OCI-LY1 (cell line): ENCODE data around the gene AKT3.

Experiments used
- H2AFZ ChIP-seq: fragments of 200-600 bp; sonication (generic), shearing (Covaris generic); 2 replicates; pipeline ENCODE4 v1.6.0; 2014; ENCODE audit warnings: antibody characterized with exemption, mild to moderate bottlenecking, low read length
- H3F3A ChIP-seq: fragments of 200-600 bp; sonication (generic), shearing (Covaris generic); 2 replicates; pipeline ENCODE4 v1.6.0; 2014; ENCODE audit warnings: mild to moderate bottlenecking, antibody characterized with exemption, low read length, moderate library complexity; ENCODE audit not compliant: insufficient read depth
- H3K27ac ChIP-seq: fragments of 200-600 bp; sonication (generic); 2 replicates; pipeline ENCODE4 v1.5.1; 2014; ENCODE audit warnings: low read length, mixed run types, mild to moderate bottlenecking, low read depth; ENCODE audit not compliant: poor library complexity, severe bottlenecking
- H3K27me3 ChIP-seq: fragments of 200-600 bp; sonication (generic); 2 replicates; pipeline ENCODE4 v1.6.0; 2014; ENCODE audit warnings: antibody characterized with exemption, mild to moderate bottlenecking, low read length, moderate library complexity; ENCODE audit not compliant: insufficient read depth
- H3K36me3 ChIP-seq: fragments of 200-600 bp; sonication (generic); 2 replicates; pipeline ENCODE4 v1.6.1; 2014; ENCODE audit warnings: mild to moderate bottlenecking, antibody characterized with exemption, low read length, moderate library complexity, mixed read lengths; ENCODE audit not compliant: insufficient read depth
- H3K4me1 ChIP-seq: fragments of 200-600 bp; sonication (generic); 2 replicates; pipeline ENCODE4 v1.5.1; 2014; ENCODE audit warnings: mild to moderate bottlenecking, low read length, moderate library complexity; ENCODE audit not compliant: insufficient read depth, severe bottlenecking
- H3K4me2 ChIP-seq: fragments of 200-600 bp; sonication (generic), shearing (Covaris generic); 2 replicates; pipeline ENCODE4 v1.6.1; 2014; ENCODE audit warnings: low read length
- H3K4me3 ChIP-seq: fragments of 200-600 bp; sonication (generic); 2 replicates; pipeline ENCODE4 v1.5.1; 2014; ENCODE audit warnings: low read length, low read depth, mild to moderate bottlenecking, mixed read lengths; ENCODE audit not compliant: poor library complexity, severe bottlenecking
- H3K79me2 ChIP-seq: fragments of 200-600 bp; shearing (Covaris generic); 2 replicates; pipeline ENCODE4 v1.6.1; 2016; ENCODE audit warnings: mixed run types, low read length, mixed read lengths; ENCODE audit not compliant: insufficient read depth
- H3K9ac ChIP-seq: fragments of 200-600 bp; sonication (generic), shearing (Covaris generic); 2 replicates; pipeline ENCODE4 v1.6.1; 2014; ENCODE audit warnings: mild to moderate bottlenecking, low read length, mixed read lengths
- H3K9me2 ChIP-seq: fragments of 200-600 bp; sonication (generic), shearing (Covaris generic); 2 replicates; pipeline ENCODE4 v1.6.1; 2014; ENCODE audit warnings: low read depth, mild to moderate bottlenecking, low read length, mixed read lengths
- H3K9me3 ChIP-seq: fragments of 200-600 bp; shearing (Covaris generic); 2 replicates; pipeline ENCODE4 v1.6.1; 2014; ENCODE audit warnings: low read length, mixed read lengths
- H4K20me1 ChIP-seq: fragments of 200-600 bp; sonication (generic), shearing (Covaris generic); 2 replicates; pipeline ENCODE4 v1.6.0; 2016; ENCODE audit warnings: mild to moderate bottlenecking, low read length; ENCODE audit not compliant: insufficient read depth
- CTCF ChIP-seq: fragments of 200-600 bp; sonication (generic), shearing (Covaris generic); IDR thresholded peaks from 2 replicates; pipeline ENCODE4 v1.5.1; 2017; ENCODE audit warnings: mild to moderate bottlenecking, antibody characterized with exemption, low read length, moderate library complexity, mixed read lengths
- EZH2 ChIP-seq: fragments of 200-600 bp; sonication (generic), shearing (Covaris generic); IDR thresholded peaks from 2 replicates; pipeline ENCODE4 v1.8.0; 2017; ENCODE audit warnings: borderline replicate concordance, mixed run types, mild to moderate bottlenecking, antibody characterized with exemption, low read length, moderate library complexity, mixed read lengths

AKT3 gene

DNA sequence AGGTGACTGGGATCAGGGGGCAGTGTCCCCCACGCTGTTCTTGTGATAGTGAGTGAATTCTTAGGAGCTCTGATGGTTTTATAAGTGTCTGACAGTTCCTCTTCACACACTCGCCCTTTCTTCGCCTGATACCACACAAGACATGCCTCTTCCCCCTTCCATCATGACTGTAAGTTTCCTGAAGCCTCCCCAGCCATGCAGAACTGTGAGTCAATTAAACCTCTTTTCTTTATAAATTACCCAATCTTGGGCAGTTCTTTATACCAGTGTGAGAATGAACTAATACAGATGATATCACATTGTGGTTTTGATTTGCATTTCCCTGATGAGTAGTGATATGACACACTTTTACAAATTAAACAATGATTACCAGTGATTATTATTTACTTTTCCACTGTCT lies 229.9 kb downstream of the AKT3 start:
- Histone ChIP-seq H3K36me3 (no peaks in the 10 kb centered on the region), H4K20me1 (no peaks in the 10 kb centered on the region), H3K4me2 (no peak overlapping the region), H3K9me2 (no peaks in the 10 kb centered on the region), H3K9me3 (no peaks in the 10 kb centered on the region), H3K27me3 (no peaks in the 10 kb centered on the region), H3K4me1 (no peaks in the 10 kb centered on the region), H2AFZ (no peak overlapping the region), H3F3A (no peaks in the 10 kb centered on the region), H3K27ac (no peak overlapping the region), H3K4me3 (no peak overlapping the region), H3K79me2 (no peaks in the 10 kb centered on the region), H3K9ac (no peak overlapping the region)
- TF ChIP-seq CTCF: no peak
- no peak for TF ChIP-seq EZH2

DNA sequence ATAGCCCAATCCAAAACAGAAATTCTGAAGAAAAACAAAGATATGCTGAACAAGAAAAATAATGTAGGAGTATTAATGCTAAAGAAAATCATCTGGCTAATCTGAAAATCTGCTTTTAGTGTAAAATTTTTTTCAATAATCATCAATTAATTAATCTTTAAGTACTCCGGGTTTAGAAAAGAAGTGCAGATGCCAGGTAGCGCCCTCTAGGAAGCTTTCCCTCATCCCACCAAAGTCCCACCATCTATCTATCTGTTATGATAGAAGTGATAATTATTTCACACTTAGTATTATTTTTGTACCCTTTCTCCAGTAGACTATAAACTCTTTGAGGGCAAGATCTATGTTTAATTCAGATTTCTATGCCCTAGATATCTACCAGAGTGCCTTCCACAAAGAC lies 240.3 kb downstream of the AKT3 start:
- no peaks in the 10 kb centered on the region for H3K4me1 ChIP-seq
- no peaks in the 10 kb centered on the region for H3K27me3 ChIP-seq
- no peaks in the 10 kb centered on the region for H3F3A ChIP-seq
- H2AFZ ChIP-seq: no peak overlapping the region
- no peaks in the 10 kb centered on the region for H3K9me2 ChIP-seq
- no peaks in the 10 kb centered on the region for H3K36me3 ChIP-seq
- H3K4me3 ChIP-seq: no peak overlapping the region
- no peak overlapping the region for H3K9ac ChIP-seq
- TF ChIP-seq CTCF (no peak), EZH2 (no peak)
- H3K27ac ChIP-seq: no peak overlapping the region
- no peaks in the 10 kb centered on the region for H3K79me2 ChIP-seq
- H3K9me3 ChIP-seq: no peaks in the 10 kb centered on the region
- no peaks in the 10 kb centered on the region for H4K20me1 ChIP-seq
- H3K4me2 ChIP-seq: no peak overlapping the region

GRCh38 chr1:243605604-243606003 lies 244.4 kb downstream of the AKT3 start:
- TF ChIP-seq CTCF: no peak

More at GRCh38 chr1:243605604-243606003, 244.4 kb downstream of the AKT3 start:
- no peak overlapping the region for H2AFZ ChIP-seq
- no peaks in the 10 kb centered on the region for H3K9me2 ChIP-seq
- no peaks in the 10 kb centered on the region for H3K27me3 ChIP-seq
- no peak overlapping the region for H3K4me3 ChIP-seq
- no peak overlapping the region for H3K9ac ChIP-seq
- H4K20me1 ChIP-seq: no peaks in the 10 kb centered on the region
- no peaks in the 10 kb centered on the region for H3K36me3 ChIP-seq
- no peaks in the 10 kb centered on the region for H3K79me2 ChIP-seq
- no peak overlapping the region for H3K4me2 ChIP-seq
- no peak overlapping the region for H3K27ac ChIP-seq
- no peaks in the 10 kb centered on the region for H3K4me1 ChIP-seq
- H3F3A ChIP-seq: no peaks in the 10 kb centered on the region
- H3K9me3 ChIP-seq: no peaks in the 10 kb centered on the region
